GM23338 (cell line): Measurements from ENCODE around the gene NDUFAF8. TPM values are rescaled to one million over a fixed set of nuclear protein-coding genes. Genes with fewer than 3 reads are reported as not detected.
A peak's percentile ranks its signal among the peaks of the same experiment; 100 is the strongest.

ENCODE experiments used
- ATAC-seq: fragments of 200-7000 bp; cut with Tn5 transposase; 3 replicates; pipeline ENCODE4 v1.9.1; 2020
- DNase-seq: peaks from one replicate; pipeline ENCODE4 v3.0.0-alpha.2; 2015; ENCODE audit warnings: low spot score
- H2AFZ ChIP-seq: fragments of 200-600 bp; sonication (generic); 2 replicates; pipeline ENCODE4 v1.8.0; 2016; ENCODE audit warnings: antibody characterized with exemption, mild to moderate bottlenecking, moderate library complexity
- H3F3A ChIP-seq: fragments of 200-600 bp; sonication (generic); replicated peaks from 2 replicates; pipeline ENCODE4 v1.8.0; 2017; ENCODE audit warnings: antibody characterized with exemption, mixed run types, low read depth
- H3K27ac ChIP-seq: fragments of 200-600 bp; sonication (generic); 2 replicates; pipeline ENCODE4 v1.6.1; 2016; ENCODE audit warnings: low read depth
- H3K27me3 ChIP-seq: fragments of 200-600 bp; sonication (generic); 2 replicates; pipeline ENCODE4 v1.8.0; 2016; ENCODE audit warnings: mild to moderate bottlenecking, mixed run types, moderate library complexity; ENCODE audit not compliant: insufficient read depth
- H3K36me3 ChIP-seq: fragments of 200-600 bp; sonication (generic); 2 replicates; pipeline ENCODE4 v1.8.0; 2016; ENCODE audit warnings: mild to moderate bottlenecking; ENCODE audit not compliant: insufficient read depth
- H3K4me1 ChIP-seq: fragments of 200-600 bp; sonication (generic); 2 replicates; pipeline ENCODE4 v1.8.0; 2016; ENCODE audit warnings: mild to moderate bottlenecking, moderate library complexity; ENCODE audit not compliant: insufficient read depth
- H3K4me2 ChIP-seq: fragments of 200-600 bp; sonication (generic); 2 replicates; pipeline ENCODE4 v1.7.1; 2017; ENCODE audit warnings: mixed run types
- H3K4me3 ChIP-seq: fragments of 200-600 bp; sonication (generic); 2 replicates; pipeline ENCODE4 v1.6.1; 2016; ENCODE audit warnings: mixed run types
- H3K79me2 ChIP-seq: fragments of 200-600 bp; sonication (generic); replicated peaks from 2 replicates; pipeline ENCODE4 v1.8.0; 2017; ENCODE audit warnings: mild to moderate bottlenecking; ENCODE audit not compliant: insufficient read depth
- H3K9me2 ChIP-seq: fragments of 200-600 bp; sonication (generic); 2 replicates; pipeline ENCODE4 v1.8.0; 2017; ENCODE audit not compliant: insufficient read depth
- H4K20me1 ChIP-seq: fragments of 200-600 bp; sonication (generic); replicated peaks from 2 replicates; pipeline ENCODE4 v1.8.0; 2017; ENCODE audit warnings: mild to moderate bottlenecking; ENCODE audit not compliant: insufficient read depth
- H3K27ac Mint-ChIP-seq: 2 replicates; pipeline ENCODE4 v1.8.0; 2020; ENCODE audit warnings: inconsistent platforms, mild to moderate bottlenecking, moderate library complexity, mixed read lengths
- H3K27me3 Mint-ChIP-seq: 3 replicates; pipeline ENCODE4 v1.8.0; 2022; ENCODE audit warnings: low read depth, mild to moderate bottlenecking, moderate library complexity, mixed read lengths, inconsistent platforms; ENCODE audit not compliant: insufficient read depth, poor library complexity
- H3K36me3 Mint-ChIP-seq: 3 replicates; pipeline ENCODE4 v1.8.0; 2021; ENCODE audit warnings: low read depth, mild to moderate bottlenecking, inconsistent platforms, moderate library complexity, mixed read lengths
- H3K4me1 Mint-ChIP-seq: 3 replicates; pipeline ENCODE4 v1.8.0; 2020; ENCODE audit warnings: mild to moderate bottlenecking, inconsistent platforms, mixed read lengths
- H3K4me3 Mint-ChIP-seq: 3 replicates; pipeline ENCODE4 v1.8.0; 2021; ENCODE audit warnings: moderate library complexity, mild to moderate bottlenecking, inconsistent platforms, mixed read lengths
- H3K9me3 Mint-ChIP-seq: 3 replicates; pipeline ENCODE4 v1.8.0; 2020; ENCODE audit warnings: moderate library complexity, mild to moderate bottlenecking, inconsistent platforms, mixed read lengths
- CREB1 ChIP-seq: fragments of 250-450 bp; sonication (Bioruptor Pico); IDR thresholded peaks from 2 replicates; pipeline ENCODE4 v1.5.0; 2020; ENCODE audit warnings: low read depth, mild to moderate bottlenecking, moderate library complexity
- EZH2phosphoT487 ChIP-seq: fragments of 200-600 bp; sonication (generic); IDR thresholded peaks from one replicate; pipeline ENCODE4 v1.8.1; 2018; ENCODE audit warnings: antibody characterized with exemption; ENCODE audit not compliant: unreplicated experiment
- NANOG ChIP-seq: IDR thresholded peaks from 2 replicates; pipeline ENCODE4 v1.6.1; 2016; ENCODE audit warnings: antibody characterized with exemption, borderline replicate concordance
- POLR2AphosphoS5 ChIP-seq: IDR thresholded peaks from 2 replicates; pipeline ENCODE4 v1.6.1; 2016; ENCODE audit warnings: antibody characterized with exemption, low read depth
- STAT1 ChIP-seq: IDR thresholded peaks from one replicate; pipeline ENCODE4 v1.6.1; 2016; ENCODE audit warnings: antibody characterized with exemption; ENCODE audit not compliant: unreplicated experiment
- ZNF331 ChIP-seq: fragments of 250-450 bp; sonication (Bioruptor Pico); IDR thresholded peaks from 2 replicates; pipeline ENCODE4 v1.5.0; 2020; ENCODE audit warnings: low read depth, mild to moderate bottlenecking, moderate library complexity
- polyA plus RNA-seq: library from polyadenylated mRNA; unstranded; fragments of >200 nt; fragmentation: Nextera tagmentation; extraction: Ambion mirVana; gene quantifications from 2 replicates; pipeline ENCODE4 v1.2.1, GENCODE V29; 2016
- total RNA-seq: library from RNA; depleted of rRNA; stranded (reverse); fragments of >200 nt; shearing (Covaris generic); gene quantifications from 2 replicates; pipeline ENCODE4 v1.2.3, GENCODE V29; 2014
- TF ChIP-seq, protein P1 (sequence below): IDR thresholded peaks from 2 replicates; pipeline ENCODE4 v1.6.1; 2016; ENCODE audit warnings: antibody characterized with exemption
- TF ChIP-seq, protein P2 (sequence below), 2 experiments: fragments of 200-600 bp in 1 of 2; sonication (generic) in 1 of 2; conservative IDR thresholded peaks; 2 replicates each; pipeline versions ENCODE4 v1.5.1 to v1.6.1; 2016 to 2017; ENCODE audit warnings: antibody characterized with exemption in 2 of 2, low read depth in 2 of 2, mild to moderate bottlenecking in 2 of 2, moderate library complexity in 1 of 2
- TF ChIP-seq, protein P3 (sequence below): fragments of 250-450 bp; sonication (Bioruptor Pico); IDR thresholded peaks from 2 replicates; pipeline ENCODE4 v1.5.0; 2020; ENCODE audit warnings: mild to moderate bottlenecking, moderate library complexity

NDUFAF8 gene
- total and polyA plus RNA-seq, 2 experiments from 2014 or later = 21.5 to 156 TPM

DNA sequence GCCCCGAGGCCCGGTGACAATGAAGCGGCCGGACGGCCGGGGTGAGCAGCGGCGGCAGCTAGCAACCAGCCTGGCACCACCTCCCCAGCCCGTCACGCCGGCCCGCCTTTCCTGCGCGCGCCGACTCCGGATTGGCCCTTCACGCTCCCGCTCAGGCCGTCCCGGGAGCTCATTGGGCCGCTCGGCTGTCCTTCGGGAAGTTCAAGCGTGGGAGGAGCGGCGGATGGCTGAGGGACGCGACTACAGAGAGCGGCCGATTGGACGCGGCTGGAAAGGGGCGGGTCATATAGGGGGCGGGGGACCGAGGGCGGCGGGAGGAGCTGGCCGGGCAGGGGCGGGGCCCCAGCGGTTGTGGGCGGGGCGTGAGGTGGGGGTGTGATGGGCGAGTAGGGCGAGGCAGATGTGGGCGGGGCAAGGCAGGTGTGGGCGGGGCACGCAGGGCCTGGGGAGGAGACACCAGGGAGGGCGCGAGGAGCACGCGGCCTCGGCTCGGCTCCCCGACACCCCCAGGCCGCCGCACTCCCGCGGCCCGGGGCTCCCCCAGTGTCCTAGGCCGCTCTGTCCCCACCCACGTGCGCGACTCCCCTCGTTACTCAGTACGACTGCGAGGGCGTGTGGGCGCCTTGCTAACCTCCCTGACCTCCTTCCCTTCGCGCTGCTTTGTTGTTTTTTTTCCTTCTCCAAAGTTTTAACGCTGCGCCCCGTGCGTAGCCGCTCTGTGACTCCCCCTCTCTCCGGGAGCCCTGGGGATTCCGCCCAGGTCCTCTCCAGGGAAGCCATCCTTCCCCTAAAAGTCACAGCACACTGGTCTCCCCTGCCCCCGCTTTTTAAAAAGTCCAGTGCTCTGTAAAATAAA, 16.0 kb upstream of the NDUFAF8 start, which contains the start of gene CEP131:
Gene CEP131, minus strand, starts transcription at position 60 of the 856 bp plus-strand sequence. CDS start 2,909 bp downstream, outside the sequence.
- Mint-ChIP-seq H3K9me3 (no peaks in the 10 kb centered on the region; the same call in 2 of the 3 replicates), H3K4me1 (peaks cover 15% of the 10 kb centered on the region), H3K36me3 (no peaks in the 10 kb centered on the region; the same call in 1 of the 3 replicates), H3K27me3 (peaks cover 4% of the 10 kb centered on the region), H3K4me3 (peak within 1 kb of the TSS; percentile 79), H3K27ac (peak within 1 kb of the TSS; percentile 89)
- DNase-seq (peak; percentile 99), ATAC-seq (peak; percentile 94)
- Histone ChIP-seq H3K27ac (peak within 1 kb of the TSS; percentile 11; the same call in 1 of the 2 replicates), H2AFZ (peak within 1 kb of the TSS; percentile 95), H3K4me1 (peaks cover 14% of the 10 kb centered on the region), H3K27me3 (0 out of 2 replicates have a peak, but pooled peaks cover 3% of the 10 kb centered on the region), H3K9me2 (no peaks in the 10 kb centered on the region), H3K4me3 (peak within 1 kb of the TSS; percentile 93), H3K4me2 (peak within 1 kb of the TSS; percentile 89), H4K20me1 (no peaks in the 10 kb centered on the region; the same call in 1 of the 2 replicates), H3K79me2 (peaks cover 20% of the 10 kb centered on the region; the same call in 1 of the 2 replicates), H3F3A (no peaks in the 10 kb centered on the region), H3K36me3 (no peaks in the 10 kb centered on the region)
- TF ChIP-seq EZH2phosphoT487 (no peak), NANOG (no peak), ZNF331 (CRISPR knock-in tag) (no peak), POLR2AphosphoS5 (peak; percentile 52), CREB1 (peak; percentile 89), STAT1 (no peak)
- TF ChIP-seq, protein P1, sequence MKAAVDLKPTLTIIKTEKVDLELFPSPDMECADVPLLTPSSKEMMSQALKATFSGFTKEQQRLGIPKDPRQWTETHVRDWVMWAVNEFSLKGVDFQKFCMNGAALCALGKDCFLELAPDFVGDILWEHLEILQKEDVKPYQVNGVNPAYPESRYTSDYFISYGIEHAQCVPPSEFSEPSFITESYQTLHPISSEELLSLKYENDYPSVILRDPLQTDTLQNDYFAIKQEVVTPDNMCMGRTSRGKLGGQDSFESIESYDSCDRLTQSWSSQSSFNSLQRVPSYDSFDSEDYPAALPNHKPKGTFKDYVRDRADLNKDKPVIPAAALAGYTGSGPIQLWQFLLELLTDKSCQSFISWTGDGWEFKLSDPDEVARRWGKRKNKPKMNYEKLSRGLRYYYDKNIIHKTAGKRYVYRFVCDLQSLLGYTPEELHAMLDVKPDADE = no peak
- TF ChIP-seq, protein P2, sequence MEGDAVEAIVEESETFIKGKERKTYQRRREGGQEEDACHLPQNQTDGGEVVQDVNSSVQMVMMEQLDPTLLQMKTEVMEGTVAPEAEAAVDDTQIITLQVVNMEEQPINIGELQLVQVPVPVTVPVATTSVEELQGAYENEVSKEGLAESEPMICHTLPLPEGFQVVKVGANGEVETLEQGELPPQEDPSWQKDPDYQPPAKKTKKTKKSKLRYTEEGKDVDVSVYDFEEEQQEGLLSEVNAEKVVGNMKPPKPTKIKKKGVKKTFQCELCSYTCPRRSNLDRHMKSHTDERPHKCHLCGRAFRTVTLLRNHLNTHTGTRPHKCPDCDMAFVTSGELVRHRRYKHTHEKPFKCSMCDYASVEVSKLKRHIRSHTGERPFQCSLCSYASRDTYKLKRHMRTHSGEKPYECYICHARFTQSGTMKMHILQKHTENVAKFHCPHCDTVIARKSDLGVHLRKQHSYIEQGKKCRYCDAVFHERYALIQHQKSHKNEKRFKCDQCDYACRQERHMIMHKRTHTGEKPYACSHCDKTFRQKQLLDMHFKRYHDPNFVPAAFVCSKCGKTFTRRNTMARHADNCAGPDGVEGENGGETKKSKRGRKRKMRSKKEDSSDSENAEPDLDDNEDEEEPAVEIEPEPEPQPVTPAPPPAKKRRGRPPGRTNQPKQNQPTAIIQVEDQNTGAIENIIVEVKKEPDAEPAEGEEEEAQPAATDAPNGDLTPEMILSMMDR (conservative IDR thresholded peaks at IDR 0.05; ENCODE audit: low read depth in 2 of 2) = no peak
- TF ChIP-seq, protein P3, sequence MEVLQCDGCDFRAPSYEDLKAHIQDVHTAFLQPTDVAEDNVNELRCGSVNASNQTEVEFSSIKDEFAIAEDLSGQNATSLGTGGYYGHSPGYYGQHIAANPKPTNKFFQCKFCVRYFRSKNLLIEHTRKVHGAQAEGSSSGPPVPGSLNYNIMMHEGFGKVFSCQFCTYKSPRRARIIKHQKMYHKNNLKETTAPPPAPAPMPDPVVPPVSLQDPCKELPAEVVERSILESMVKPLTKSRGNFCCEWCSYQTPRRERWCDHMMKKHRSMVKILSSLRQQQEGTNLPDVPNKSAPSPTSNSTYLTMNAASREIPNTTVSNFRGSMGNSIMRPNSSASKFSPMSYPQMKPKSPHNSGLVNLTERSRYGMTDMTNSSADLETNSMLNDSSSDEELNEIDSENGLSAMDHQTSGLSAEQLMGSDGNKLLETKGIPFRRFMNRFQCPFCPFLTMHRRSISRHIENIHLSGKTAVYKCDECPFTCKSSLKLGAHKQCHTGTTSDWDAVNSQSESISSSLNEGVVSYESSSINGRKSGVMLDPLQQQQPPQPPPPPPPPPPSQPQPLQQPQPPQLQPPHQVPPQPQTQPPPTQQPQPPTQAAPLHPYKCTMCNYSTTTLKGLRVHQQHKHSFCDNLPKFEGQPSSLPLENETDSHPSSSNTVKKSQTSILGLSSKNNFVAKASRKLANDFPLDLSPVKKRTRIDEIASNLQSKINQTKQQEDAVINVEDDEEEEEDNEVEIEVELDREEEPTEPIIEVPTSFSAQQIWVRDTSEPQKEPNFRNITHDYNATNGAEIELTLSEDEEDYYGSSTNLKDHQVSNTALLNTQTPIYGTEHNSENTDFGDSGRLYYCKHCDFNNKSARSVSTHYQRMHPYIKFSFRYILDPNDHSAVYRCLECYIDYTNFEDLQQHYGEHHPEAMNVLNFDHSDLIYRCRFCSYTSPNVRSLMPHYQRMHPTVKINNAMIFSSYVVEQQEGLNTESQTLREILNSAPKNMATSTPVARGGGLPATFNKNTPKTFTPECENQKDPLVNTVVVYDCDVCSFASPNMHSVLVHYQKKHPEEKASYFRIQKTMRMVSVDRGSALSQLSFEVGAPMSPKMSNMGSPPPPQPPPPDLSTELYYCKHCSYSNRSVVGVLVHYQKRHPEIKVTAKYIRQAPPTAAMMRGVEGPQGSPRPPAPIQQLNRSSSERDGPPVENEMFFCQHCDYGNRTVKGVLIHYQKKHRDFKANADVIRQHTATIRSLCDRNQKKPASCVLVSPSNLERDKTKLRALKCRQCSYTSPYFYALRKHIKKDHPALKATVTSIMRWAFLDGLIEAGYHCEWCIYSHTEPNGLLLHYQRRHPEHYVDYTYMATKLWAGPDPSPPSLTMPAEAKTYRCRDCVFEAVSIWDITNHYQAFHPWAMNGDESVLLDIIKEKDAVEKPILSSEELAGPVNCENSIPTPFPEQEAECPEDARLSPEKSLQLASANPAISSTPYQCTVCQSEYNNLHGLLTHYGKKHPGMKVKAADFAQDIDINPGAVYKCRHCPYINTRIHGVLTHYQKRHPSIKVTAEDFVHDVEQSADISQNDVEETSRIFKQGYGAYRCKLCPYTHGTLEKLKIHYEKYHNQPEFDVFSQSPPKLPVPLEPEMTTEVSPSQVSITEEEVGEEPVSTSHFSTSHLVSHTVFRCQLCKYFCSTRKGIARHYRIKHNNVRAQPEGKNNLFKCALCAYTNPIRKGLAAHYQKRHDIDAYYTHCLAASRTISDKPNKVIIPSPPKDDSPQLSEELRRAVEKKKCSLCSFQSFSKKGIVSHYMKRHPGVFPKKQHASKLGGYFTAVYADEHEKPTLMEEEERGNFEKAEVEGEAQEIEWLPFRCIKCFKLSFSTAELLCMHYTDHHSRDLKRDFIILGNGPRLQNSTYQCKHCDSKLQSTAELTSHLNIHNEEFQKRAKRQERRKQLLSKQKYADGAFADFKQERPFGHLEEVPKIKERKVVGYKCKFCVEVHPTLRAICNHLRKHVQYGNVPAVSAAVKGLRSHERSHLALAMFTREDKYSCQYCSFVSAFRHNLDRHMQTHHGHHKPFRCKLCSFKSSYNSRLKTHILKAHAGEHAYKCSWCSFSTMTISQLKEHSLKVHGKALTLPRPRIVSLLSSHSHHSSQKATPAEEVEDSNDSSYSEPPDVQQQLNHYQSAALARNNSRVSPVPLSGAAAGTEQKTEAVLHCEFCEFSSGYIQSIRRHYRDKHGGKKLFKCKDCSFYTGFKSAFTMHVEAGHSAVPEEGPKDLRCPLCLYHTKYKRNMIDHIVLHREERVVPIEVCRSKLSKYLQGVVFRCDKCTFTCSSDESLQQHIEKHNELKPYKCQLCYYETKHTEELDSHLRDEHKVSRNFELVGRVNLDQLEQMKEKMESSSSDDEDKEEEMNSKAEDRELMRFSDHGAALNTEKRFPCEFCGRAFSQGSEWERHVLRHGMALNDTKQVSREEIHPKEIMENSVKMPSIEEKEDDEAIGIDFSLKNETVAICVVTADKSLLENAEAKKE (CRISPR knock-in tag) = no peak
